GM19324 (cell line): ENCODE measurements around the gene TMEM128.
"Not testable (repeated sequence)": the region's sequence is repeated elsewhere in the genome, so short reads cannot be mapped to it uniquely, and the experiment has no call there.

Experiments used
- ATAC-seq: cut with Tn5 transposase; IDR thresholded peaks from one replicate; pipeline ENCODE4 v1.9.1; 2021; ENCODE audit warnings: mild to moderate bottlenecking, moderate library complexity; ENCODE audit not compliant: unreplicated experiment, low FRiP score

Gene TMEM128

GRCh38 chr4:4202510-4202909 lies 45.5 kb downstream of the TMEM128 start:
- no peak for ATAC-seq

GRCh38 chr4:4200624-4201023 lies 47.4 kb downstream of the TMEM128 start:
- no peak for ATAC-seq

GRCh38 chr4:4195354-4195753 lies 52.7 kb downstream of the TMEM128 start:
- no peak for ATAC-seq

- not testable (repeated sequence) for ATAC-seq
These were observed 59.5 kb downstream of the TMEM128 start for GRCh38 chr4:4188557-4188956.
